Endodermal cell (in vitro differentiated cells): Measurements from ENCODE around the gene TNIK. TPM values are rescaled to one million over a fixed set of nuclear protein-coding genes. Genes with fewer than 3 reads are reported as not detected.
A peak's percentile ranks its signal among the peaks of the same experiment; 100 is the strongest.

Experiments used
- DNase-seq: peaks from one replicate; pipeline ENCODE4 v3.0.0-alpha.2; 2017
- H3K27ac ChIP-seq: 2 replicates; pipeline ENCODE4 v1.5.1; 2013; ENCODE audit warnings: mild to moderate bottlenecking, low read depth, low read length, moderate library complexity
- H3K27me3 ChIP-seq: 2 replicates; pipeline ENCODE4 v1.6.1; 2013; ENCODE audit warnings: mild to moderate bottlenecking, low read length, moderate library complexity; ENCODE audit not compliant: insufficient read depth, control insufficient read depth, poor library complexity, severe bottlenecking
- H3K36me3 ChIP-seq: 2 replicates; pipeline ENCODE4 v1.7.0; 2013; ENCODE audit warnings: mild to moderate bottlenecking, low read length, moderate library complexity; ENCODE audit not compliant: control insufficient read depth, insufficient read depth
- H3K4me1 ChIP-seq: one replicate; pipeline ENCODE4 v1.7.0; 2013; ENCODE audit warnings: low read length; ENCODE audit not compliant: control insufficient read depth, insufficient read depth
- H3K4me3 ChIP-seq: 2 replicates; pipeline ENCODE4 v1.5.1; 2013; ENCODE audit warnings: mild to moderate bottlenecking, low read length, moderate library complexity
- H3K9ac ChIP-seq: 2 replicates; pipeline ENCODE4 v1.6.1; 2013; ENCODE audit warnings: mild to moderate bottlenecking, low read length, moderate library complexity; ENCODE audit not compliant: poor library complexity, severe bottlenecking; ENCODE audit errors: extremely low read depth
- H3K9me3 ChIP-seq: 2 replicates; pipeline ENCODE4 v1.6.1; 2013; ENCODE audit warnings: mild to moderate bottlenecking, low read length, moderate library complexity; ENCODE audit not compliant: control insufficient read depth
- H3K27ac Mint-ChIP-seq: 2 replicates; pipeline ENCODE4 v1.8.0; 2020; ENCODE audit warnings: mixed read lengths
- H3K27me3 Mint-ChIP-seq: 2 replicates; pipeline ENCODE4 v1.8.0; 2021; ENCODE audit warnings: mild to moderate bottlenecking, mixed read lengths; ENCODE audit not compliant: insufficient read depth
- H3K36me3 Mint-ChIP-seq: 2 replicates; pipeline ENCODE4 v1.8.0; 2020; ENCODE audit warnings: low read depth, mixed read lengths
- H3K4me1 Mint-ChIP-seq: 2 replicates; pipeline ENCODE4 v1.8.0; 2020; ENCODE audit warnings: mixed read lengths
- H3K4me3 Mint-ChIP-seq: 2 replicates; pipeline ENCODE4 v1.8.0; 2020; ENCODE audit warnings: mild to moderate bottlenecking, moderate library complexity, mixed read lengths
- H3K9me3 Mint-ChIP-seq: 2 replicates; pipeline ENCODE4 v1.8.0; 2020; ENCODE audit warnings: mild to moderate bottlenecking, mixed read lengths
- WGBS, 2 experiments: methylation state at CpG; one replicate each; pipeline versions ENCODE4 v1.1.5 to v1.1.7; 2013; ENCODE audit warnings: missing lambda C conversion rate in 2 of 2, mixed read lengths in 1 of 2; ENCODE audit not compliant: insufficient coverage in 1 of 2, insufficient read length in 1 of 2; 5-methylcytosine and 5-hydroxymethylcytosine counted together
- total RNA-seq, 2 donors: library from RNA; stranded (reverse); fragmentation: NEBNext Ultra II Directional in 1 of 2; extraction: Animal tissue kit (Norgen Biotek cat#: 25700) in 1 of 2; gene quantifications; 2 replicates in 1 of 2; 3 replicates in 1 of 2; pipeline ENCODE4 v1.2.1, GENCODE V29; 2021
- TF ChIP-seq, protein P1 (sequence below): fragments of 200-600 bp; sonication (generic); conservative IDR thresholded peaks from 2 replicates; pipeline ENCODE4 v1.5.0; 2021; ENCODE audit warnings: antibody characterized with exemption, mild to moderate bottlenecking

The TNIK gene
- total RNA-seq, 2 donors from 2014 or later, result 12.2 to 14.9 TPM

DNA sequence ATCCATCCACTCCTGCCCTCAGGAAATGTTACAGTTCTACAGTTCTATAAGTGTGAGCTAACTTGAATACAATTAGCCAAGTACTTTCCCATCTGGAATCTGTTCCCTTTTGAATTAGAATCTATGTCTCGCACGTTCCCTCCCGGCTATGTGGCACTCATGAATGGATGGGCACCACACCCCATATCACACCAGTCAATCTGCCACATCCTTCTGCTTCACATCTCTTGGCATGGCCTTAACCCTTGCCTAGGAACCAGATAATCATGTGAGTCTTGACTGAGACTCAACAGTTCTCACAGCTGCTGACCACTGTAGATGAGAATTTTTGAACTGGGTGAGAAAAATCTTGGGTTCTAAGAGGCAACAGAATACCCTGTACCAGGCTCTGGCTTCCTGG lies 180.2 kb downstream of the TNIK start:
- peaks cover 2% of the 10 kb centered on the region for H3K36me3 Mint-ChIP-seq
- no peak overlapping the region for H3K4me3 ChIP-seq
- H3K27ac Mint-ChIP-seq, result no peak overlapping the region
- H3K36me3 ChIP-seq, result no peaks in the 10 kb centered on the region
- WGBS, 2 experiments, result 91% methylated on average over 3 of the region's 3 CpGs; no CpG with 5 or more reads in 1 of the 2 experiments
- no peaks in the 10 kb centered on the region for H3K27me3 Mint-ChIP-seq
- H3K27ac ChIP-seq, result no peak overlapping the region
- H3K4me3 Mint-ChIP-seq, result no peak overlapping the region
- no peaks in the 10 kb centered on the region for H3K9me3 Mint-ChIP-seq
- peaks cover 4% of the 10 kb centered on the region for H3K4me1 ChIP-seq
- peaks cover 11% of the 10 kb centered on the region for H3K4me1 Mint-ChIP-seq
- TF ChIP-seq, protein P1, sequence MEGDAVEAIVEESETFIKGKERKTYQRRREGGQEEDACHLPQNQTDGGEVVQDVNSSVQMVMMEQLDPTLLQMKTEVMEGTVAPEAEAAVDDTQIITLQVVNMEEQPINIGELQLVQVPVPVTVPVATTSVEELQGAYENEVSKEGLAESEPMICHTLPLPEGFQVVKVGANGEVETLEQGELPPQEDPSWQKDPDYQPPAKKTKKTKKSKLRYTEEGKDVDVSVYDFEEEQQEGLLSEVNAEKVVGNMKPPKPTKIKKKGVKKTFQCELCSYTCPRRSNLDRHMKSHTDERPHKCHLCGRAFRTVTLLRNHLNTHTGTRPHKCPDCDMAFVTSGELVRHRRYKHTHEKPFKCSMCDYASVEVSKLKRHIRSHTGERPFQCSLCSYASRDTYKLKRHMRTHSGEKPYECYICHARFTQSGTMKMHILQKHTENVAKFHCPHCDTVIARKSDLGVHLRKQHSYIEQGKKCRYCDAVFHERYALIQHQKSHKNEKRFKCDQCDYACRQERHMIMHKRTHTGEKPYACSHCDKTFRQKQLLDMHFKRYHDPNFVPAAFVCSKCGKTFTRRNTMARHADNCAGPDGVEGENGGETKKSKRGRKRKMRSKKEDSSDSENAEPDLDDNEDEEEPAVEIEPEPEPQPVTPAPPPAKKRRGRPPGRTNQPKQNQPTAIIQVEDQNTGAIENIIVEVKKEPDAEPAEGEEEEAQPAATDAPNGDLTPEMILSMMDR, result no peak
- no peak for DNase-seq
- no peaks in the 10 kb centered on the region for H3K27me3 ChIP-seq
- H3K9me3 ChIP-seq, result no peaks in the 10 kb centered on the region
- no peak overlapping the region for H3K9ac ChIP-seq

DNA sequence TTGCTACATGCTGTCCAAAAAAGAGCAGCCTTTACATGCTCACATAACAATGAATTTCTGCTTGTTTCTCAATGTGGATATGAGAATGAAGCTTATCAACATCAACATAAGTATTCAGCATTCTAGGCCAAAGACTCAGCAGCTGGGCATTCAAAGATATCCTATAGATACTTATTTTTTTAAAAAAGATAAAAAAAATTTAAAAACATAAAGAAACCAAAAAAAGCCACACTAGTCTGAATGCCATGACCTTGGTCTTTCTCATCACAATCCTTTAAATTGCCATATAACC lies 182.0 kb downstream of the TNIK start:
- H3K9ac ChIP-seq, result no peak overlapping the region
- peaks cover 4% of the 10 kb centered on the region for H3K4me1 ChIP-seq
- peaks cover 2% of the 10 kb centered on the region for H3K36me3 Mint-ChIP-seq
- H3K27me3 Mint-ChIP-seq, result no peaks in the 10 kb centered on the region
- H3K4me1 Mint-ChIP-seq, result peaks cover 5% of the 10 kb centered on the region
- H3K36me3 ChIP-seq, result no peaks in the 10 kb centered on the region
- no peak overlapping the region for H3K27ac ChIP-seq
- no peaks in the 10 kb centered on the region for H3K9me3 Mint-ChIP-seq
- no peaks in the 10 kb centered on the region for H3K9me3 ChIP-seq
- no peak overlapping the region for H3K27ac Mint-ChIP-seq
- H3K27me3 ChIP-seq, result no peaks in the 10 kb centered on the region
- H3K4me3 Mint-ChIP-seq, result no peak overlapping the region
- H3K4me3 ChIP-seq, result no peak overlapping the region
- DNase-seq, result no peak
- TF ChIP-seq, protein P1, result no peak

DNA sequence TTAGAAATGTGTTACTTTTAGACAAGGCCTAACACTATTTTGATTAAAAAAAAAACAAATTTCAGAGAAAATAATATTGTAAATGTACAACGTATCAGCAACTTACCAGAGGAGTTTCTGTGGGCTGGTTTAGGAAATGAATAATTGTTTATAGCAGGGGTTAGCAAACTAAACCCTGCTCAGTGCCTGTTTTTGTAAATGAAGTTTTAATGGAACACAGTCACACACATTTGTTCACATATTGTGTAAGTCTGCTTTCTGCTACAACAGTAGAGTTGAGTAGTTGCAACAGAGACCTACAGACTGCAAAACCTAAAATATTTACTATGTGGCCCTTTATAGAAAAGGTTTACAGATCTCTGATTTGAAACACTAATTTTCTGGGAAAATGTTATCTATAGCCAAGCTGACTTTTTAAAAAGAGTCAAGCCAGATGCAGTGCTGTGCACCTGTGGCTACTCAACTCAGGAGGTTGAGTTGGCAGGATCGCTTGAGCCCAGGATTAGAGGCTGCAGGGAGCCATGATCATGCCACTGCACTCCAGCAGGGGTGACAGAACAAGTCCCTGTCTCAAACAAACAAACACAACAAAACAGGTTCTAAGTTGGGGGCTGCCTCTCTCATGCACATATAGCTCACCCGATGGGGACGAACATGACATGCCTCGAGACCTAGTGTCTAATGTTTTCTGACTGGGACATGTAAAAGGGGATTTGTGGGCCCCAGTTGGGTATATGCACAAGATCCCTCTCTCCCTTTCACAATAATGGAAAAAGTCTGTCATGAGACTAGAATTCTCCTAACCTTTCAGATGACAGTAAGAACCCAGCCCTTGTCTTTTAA lies 182.5 kb downstream of the TNIK start:
- Histone ChIP-seq H3K9me3 (no peaks in the 10 kb centered on the region), H3K4me3 (no peak overlapping the region), H3K4me1 (peaks cover 4% of the 10 kb centered on the region), H3K36me3 (no peaks in the 10 kb centered on the region), H3K27me3 (no peaks in the 10 kb centered on the region), H3K27ac (no peak overlapping the region), H3K9ac (no peak overlapping the region)
- Mint-ChIP-seq H3K36me3 (peaks cover 2% of the 10 kb centered on the region), H3K4me1 (peaks cover 5% of the 10 kb centered on the region), H3K4me3 (no peak overlapping the region), H3K9me3 (no peaks in the 10 kb centered on the region), H3K27me3 (no peaks in the 10 kb centered on the region), H3K27ac (no peak overlapping the region)
- TF ChIP-seq, protein P1, result peak; percentile 55
- DNase-seq, result peak; percentile 65
- 87% methylated on average over 5 of the region's 5 CpGs; no CpG with 5 or more reads in 1 of the 2 experiments for WGBS, 2 experiments
